Activated CD8-positive, alpha-beta memory T cell treated with anti-CD3 and anti-CD28 coated beads for 36 hours (primary cell): ENCODE data around the gene GP2. TPM values are rescaled to one million over a fixed set of nuclear protein-coding genes. Genes with fewer than 3 reads are reported as not detected.

Experiments used
- CTCF ChIA-PET: fragments of 350-600 bp; sonication (Branson Sonifier 250); formaldehyde crosslinking; loops from one replicate; lab custom pipeline; 2021; ENCODE audit warnings: antibody characterized with exemption; lab: Charles Lee
- POLR2A ChIA-PET: fragments of 350-600 bp; sonication (Branson Sonifier 250); formaldehyde crosslinking; loops from one replicate; lab custom pipeline; 2021; ENCODE audit warnings: antibody characterized with exemption; lab: Charles Lee
- total RNA-seq, 2 experiments: library from RNA; stranded (reverse); gene quantifications; one replicate each; pipeline ENCODE4 v1.2.3, GENCODE V29; 2021

GP2 gene
- total RNA-seq, 2 experiments from 2014 or later = not detected

GRCh38 chr16:20263138-20263855 is 64.0 kb downstream of the GP2 start:
- CTCF ChIA-PET = no interaction called here
- POLR2A ChIA-PET = no interaction called here

- POLR2A ChIA-PET = no interaction called here
- CTCF ChIA-PET = no interaction called here
Measured at GRCh38 chr16:20262248-20262647, 65.1 kb downstream of the GP2 start.

GRCh38 chr16:20260215-20261009 is 66.9 kb downstream of the GP2 start:
- CTCF ChIA-PET = no interaction called here
- POLR2A ChIA-PET = no interaction called here

Other genes starting within 250 kb of the GP2 start
- gene UMOD, start 25.2 kb upstream of the GP2 start, total RNA-seq = not detected
- not detected for gene PDILT, start 77.2 kb upstream of the GP2 start, total RNA-seq
- not detected for gene ACSM5, start 82.0 kb upstream of the GP2 start, total RNA-seq
- gene ACSM2A, start 124.0 kb upstream of the GP2 start, total RNA-seq = not detected
- not detected for gene ACSM2B, start 248.9 kb upstream of the GP2 start, total RNA-seq